ENCODE data around the gene MYL12B.
"Not testable (repeated sequence)": the region's sequence is repeated elsewhere in the genome, so short reads cannot be mapped to it uniquely, and the experiment has no call there.

Gene MYL12B

GRCh38 chr18:3261373-3262233 lies at the start of gene MYL12B:
Gene MYL12B, plus strand, starts transcription at chr18:3262133. Its CDS starts 10,766 bp downstream, at chr18:3272899.
- peak; percentile 43 to 94 (median 79) for DNase-seq

- DNase-seq = no peak
Observed at GRCh38 chr18:3212657-3213056, 49.3 kb upstream of the MYL12B start.

- DNase-seq = no peak
Observed at GRCh38 chr18:3213300-3214059, 48.5 kb upstream of the MYL12B start.

- no peak for DNase-seq
Observed at GRCh38 chr18:3214855-3215637, 46.9 kb upstream of the MYL12B start.

GRCh38 chr18:3216987-3217386 lies 44.9 kb upstream of the MYL12B start:
- DNase-seq = no peak

- no peak for DNase-seq
Observed at GRCh38 chr18:3217948-3218647, 43.8 kb upstream of the MYL12B start.

- no peak for DNase-seq
Observed at GRCh38 chr18:3218819-3219218, 43.1 kb upstream of the MYL12B start.

- DNase-seq = no peak
Observed at GRCh38 chr18:3219241-3219630, 42.7 kb upstream of the MYL12B start.

GRCh38 chr18:3219631-3220335 lies 42.1 kb upstream of the MYL12B start, which contains the start of gene MYOM1:
Gene MYOM1, minus strand, starts transcription at chr18:3219968. Its CDS starts 4,745 bp downstream, at chr18:3215223.
- DNase-seq = no peak

- not testable (repeated sequence) for DNase-seq
Observed at GRCh38 chr18:3220868-3221267, 41.1 kb upstream of the MYL12B start.

- DNase-seq = no peak
Observed at GRCh38 chr18:3221496-3221895, 40.4 kb upstream of the MYL12B start.

- DNase-seq = no peak
Observed at GRCh38 chr18:3223356-3223755, 38.6 kb upstream of the MYL12B start.

GRCh38 chr18:3224223-3224622 lies 37.7 kb upstream of the MYL12B start:
- DNase-seq = no peak

- DNase-seq = no peak
Observed at GRCh38 chr18:3225588-3225987, 36.3 kb upstream of the MYL12B start.

- DNase-seq = no peak
Observed at GRCh38 chr18:3226048-3226447, 35.9 kb upstream of the MYL12B start.

GRCh38 chr18:3230401-3231334 lies 31.3 kb upstream of the MYL12B start:
- no peak for DNase-seq

- DNase-seq = no peak
Observed at GRCh38 chr18:3233004-3233403, 28.9 kb upstream of the MYL12B start.

- no peak for DNase-seq
Observed at GRCh38 chr18:3233433-3234168, 28.3 kb upstream of the MYL12B start.

GRCh38 chr18:3234457-3234856 lies 27.5 kb upstream of the MYL12B start:
- no peak for DNase-seq

- DNase-seq = no peak
Observed at GRCh38 chr18:3235846-3236245, 26.1 kb upstream of the MYL12B start.
